Measurements from ENCODE around the gene TNIP1.

- TF ChIP-seq, protein P1, sequence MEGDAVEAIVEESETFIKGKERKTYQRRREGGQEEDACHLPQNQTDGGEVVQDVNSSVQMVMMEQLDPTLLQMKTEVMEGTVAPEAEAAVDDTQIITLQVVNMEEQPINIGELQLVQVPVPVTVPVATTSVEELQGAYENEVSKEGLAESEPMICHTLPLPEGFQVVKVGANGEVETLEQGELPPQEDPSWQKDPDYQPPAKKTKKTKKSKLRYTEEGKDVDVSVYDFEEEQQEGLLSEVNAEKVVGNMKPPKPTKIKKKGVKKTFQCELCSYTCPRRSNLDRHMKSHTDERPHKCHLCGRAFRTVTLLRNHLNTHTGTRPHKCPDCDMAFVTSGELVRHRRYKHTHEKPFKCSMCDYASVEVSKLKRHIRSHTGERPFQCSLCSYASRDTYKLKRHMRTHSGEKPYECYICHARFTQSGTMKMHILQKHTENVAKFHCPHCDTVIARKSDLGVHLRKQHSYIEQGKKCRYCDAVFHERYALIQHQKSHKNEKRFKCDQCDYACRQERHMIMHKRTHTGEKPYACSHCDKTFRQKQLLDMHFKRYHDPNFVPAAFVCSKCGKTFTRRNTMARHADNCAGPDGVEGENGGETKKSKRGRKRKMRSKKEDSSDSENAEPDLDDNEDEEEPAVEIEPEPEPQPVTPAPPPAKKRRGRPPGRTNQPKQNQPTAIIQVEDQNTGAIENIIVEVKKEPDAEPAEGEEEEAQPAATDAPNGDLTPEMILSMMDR (IDR thresholded peaks at IDR 0.05; ENCODE audit: poor library complexity) = no peak
- TF ChIP-seq EZH2 (IDR thresholded peaks at IDR 0.05; ENCODE audit: borderline replicate concordance) = no peak
Measured at GRCh38 chr5:151001436-151001835, 79.4 kb downstream of the TNIP1 start.
